SK-N-SH treated with all-trans-retinoic acid at 6 μM for 48 hours (cell line): ENCODE measurements around the gene SETD6.

Experiments used
- BACH2 ChIP-seq: fragments of 250-450 bp; sonication (Bioruptor Pico); IDR thresholded peaks from 2 replicates; pipeline ENCODE4 v1.9.0; 2021; ENCODE audit warnings: mild to moderate bottlenecking, borderline replicate concordance
- ESRRG ChIP-seq: fragments of 250-450 bp; sonication (Bioruptor Pico); IDR thresholded peaks from 2 replicates; pipeline ENCODE4 v1.6.1; 2021; ENCODE audit warnings: mild to moderate bottlenecking
- RARB ChIP-seq: fragments of 250-450 bp; sonication (Bioruptor Pico); IDR thresholded peaks from 2 replicates; pipeline ENCODE4 v1.8.0; 2021; ENCODE audit warnings: mild to moderate bottlenecking, moderate library complexity
- ZC3H10 ChIP-seq: fragments of 250-450 bp; sonication (Bioruptor Pico); IDR thresholded peaks from 2 replicates; pipeline ENCODE4 v1.5.1; 2021; ENCODE audit warnings: mild to moderate bottlenecking, moderate library complexity
- ZFP3 ChIP-seq: fragments of 250-450 bp; sonication (Bioruptor Pico); IDR thresholded peaks from 2 replicates; pipeline ENCODE4 v1.5.0; 2020; ENCODE audit warnings: mild to moderate bottlenecking, moderate library complexity
- ZNF565 ChIP-seq: fragments of 450-650 bp; formaldehyde crosslinking; conservative IDR thresholded peaks from 2 replicates; pipeline ENCODE4 v1.5.0; 2020; ENCODE audit warnings: low read depth, mild to moderate bottlenecking, moderate library complexity
- ZNF70 ChIP-seq: fragments of 450-650 bp; formaldehyde crosslinking; IDR thresholded peaks from 2 replicates; pipeline ENCODE4 v1.5.0; 2020; ENCODE audit warnings: mild to moderate bottlenecking, moderate library complexity

DNA sequence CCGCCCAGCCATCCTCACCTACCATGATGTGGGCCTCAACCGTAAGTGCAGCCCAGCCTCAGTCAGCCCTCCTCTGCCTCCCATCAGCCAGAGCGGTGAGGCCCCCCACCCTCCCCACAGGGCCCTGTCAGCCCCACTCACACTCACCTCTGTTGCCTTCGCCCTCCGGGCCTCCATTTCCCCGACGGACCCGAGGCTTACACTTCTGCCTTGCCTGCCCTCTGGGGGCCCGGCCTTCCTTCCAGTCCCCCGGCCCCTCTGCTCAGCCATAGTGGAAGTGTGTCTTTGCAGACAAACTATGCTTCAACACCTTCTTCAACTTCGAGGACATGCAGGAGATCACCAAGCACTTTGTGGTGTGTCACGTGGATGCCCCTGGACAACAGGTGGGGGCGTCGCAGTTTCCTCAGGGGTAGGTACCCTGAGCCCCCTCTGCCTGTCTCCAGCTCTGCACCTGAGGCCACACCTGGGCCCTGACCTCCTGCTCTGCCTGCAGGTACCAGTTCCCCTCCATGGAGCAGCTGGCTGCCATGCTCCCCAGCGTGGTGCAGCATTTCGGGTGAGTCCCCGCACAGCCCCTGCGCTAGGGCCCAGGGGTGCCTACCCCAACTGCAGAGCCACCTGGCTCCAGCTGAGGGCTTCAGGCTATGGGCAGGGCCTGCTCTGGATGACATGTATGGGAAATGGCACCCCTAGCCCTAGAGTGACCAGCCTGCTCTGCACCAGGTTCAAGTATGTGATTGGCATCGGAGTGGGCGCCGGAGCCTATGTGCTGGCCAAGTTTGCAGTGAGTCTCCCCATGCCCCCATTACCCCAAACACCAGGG is 11.2 kb upstream of the SETD6 start:
- TF ChIP-seq ZFP3 (CRISPR knock-in tag) (no peak), ZNF565 (CRISPR knock-in tag) (no peak), ZC3H10 (CRISPR knock-in tag) (no peak), ESRRG (CRISPR knock-in tag) (no peak), RARB (CRISPR knock-in tag) (no peak), ZNF70 (CRISPR knock-in tag) (no peak), BACH2 (CRISPR knock-in tag) (no peak)
